PC-3 (cell line): ENCODE data around the gene KRT82. TPM values are rescaled to one million over a fixed set of nuclear protein-coding genes. Genes with fewer than 3 reads are reported as not detected.
A peak's percentile ranks its signal among the peaks of the same experiment; 100 is the strongest.
"Not testable (repeated sequence)": the region's sequence is repeated elsewhere in the genome, so short reads cannot be mapped to it uniquely, and the experiment has no call there.

Source experiments
- ATAC-seq: fragments of 200-7000 bp; cut with Tn5 transposase; 2 replicates; pipeline ENCODE4 v1.9.1; 2020; ENCODE audit warnings: mild to moderate bottlenecking, moderate library complexity
- BruUV-seq: library from RNA; stranded (reverse); fragments of 400-500 nt; replicated peaks from 2 replicates; lab custom pipeline; 2021; lab: Mats Ljungman, UMichigan
- CTCF ChIA-PET: fragments of 300-600 bp; sonication (Branson Sonifier 250); formaldehyde crosslinking; loops from one replicate; lab custom pipeline; 2022; ENCODE audit warnings: antibody characterized with exemption; lab: Charles Lee
- POLR2A ChIA-PET: fragments of 300-600 bp; sonication (Branson Sonifier 250); formaldehyde crosslinking; loops from one replicate; lab custom pipeline; 2022; ENCODE audit warnings: antibody characterized with exemption; ENCODE audit not compliant: unreplicated experiment; lab: Charles Lee
- DNase-seq: peaks from one replicate; pipeline ENCODE4 v3.0.0-alpha.2; 2015
- H2AFZ ChIP-seq: fragments of 300-600 bp; sonication (generic); 2 replicates; pipeline ENCODE4 v1.6.0; 2016; ENCODE audit warnings: antibody characterized with exemption, low read length
- H3F3A ChIP-seq: fragments of 300-600 bp; sonication (generic); one replicate; pipeline ENCODE4 v1.6.0; 2017; ENCODE audit warnings: antibody characterized with exemption, low read length, control low read depth, mild to moderate bottlenecking; ENCODE audit not compliant: unreplicated experiment
- H3K27ac ChIP-seq: fragments of 300-600 bp; sonication (generic); 2 replicates; pipeline ENCODE4 v1.5.1; 2016; ENCODE audit warnings: mild to moderate bottlenecking, low read length
- H3K27me3 ChIP-seq: fragments of 300-600 bp; sonication (generic); 2 replicates; pipeline ENCODE4 v1.6.1; 2016; ENCODE audit warnings: low read length, mixed read lengths
- H3K36me3 ChIP-seq: fragments of 300-600 bp; sonication (generic); 2 replicates; pipeline ENCODE4 v1.6.1; 2016; ENCODE audit warnings: low read depth, mixed run types, low read length, mixed read lengths
- H3K4me1 ChIP-seq: fragments of 300-600 bp; sonication (generic); 2 replicates; pipeline ENCODE4 v1.5.1; 2016; ENCODE audit warnings: low read length; ENCODE audit not compliant: insufficient read depth
- H3K4me2 ChIP-seq: fragments of 300-600 bp; sonication (generic); 2 replicates; pipeline ENCODE4 v1.6.0; 2016; ENCODE audit warnings: low read length
- H3K4me3 ChIP-seq: fragments of 300-600 bp; sonication (generic); 2 replicates; pipeline ENCODE4 v1.5.1; 2016; ENCODE audit warnings: mild to moderate bottlenecking, low read length, mixed read lengths
- H3K79me2 ChIP-seq: fragments of 300-600 bp; sonication (generic); 2 replicates; pipeline ENCODE4 v1.6.1; 2017; ENCODE audit warnings: low read length, mixed read lengths
- H3K9ac ChIP-seq: fragments of 300-600 bp; sonication (generic); 2 replicates; pipeline ENCODE4 v1.6.0; 2016; ENCODE audit warnings: mild to moderate bottlenecking, low read length
- H3K9me2 ChIP-seq: fragments of 300-600 bp; sonication (generic); replicated peaks from 2 replicates; pipeline ENCODE4 v1.6.1; 2016; ENCODE audit warnings: mixed run types, low read length, mixed read lengths
- H3K9me3 ChIP-seq: fragments of 300-600 bp; sonication (generic); 2 replicates; pipeline ENCODE4 v1.6.1; 2016; ENCODE audit warnings: low read length, mixed read lengths
- H4K20me1 ChIP-seq: fragments of 300-600 bp; sonication (generic); 2 replicates; pipeline ENCODE4 v1.6.1; 2016; ENCODE audit warnings: low read length, mixed read lengths
- EZH2 ChIP-seq: fragments of 300-600 bp; sonication (generic); IDR thresholded peaks from one replicate; pipeline ENCODE4 v1.6.1; 2017; ENCODE audit warnings: antibody characterized with exemption, mild to moderate bottlenecking, low read length; ENCODE audit not compliant: unreplicated experiment
- EZH2phosphoT487 ChIP-seq: fragments of 300-600 bp; sonication (generic); IDR thresholded peaks from 2 replicates; pipeline ENCODE4 v1.6.1; 2018; ENCODE audit warnings: mild to moderate bottlenecking, antibody characterized with exemption, low read length, borderline replicate concordance
- intact Hi-C: fragments of 100-400 bp; cut with micrococcal nuclease; formaldehyde crosslinking; loops from 2 replicates; pipeline ENCODE4 v1.9.0; 2023
- total RNA-seq: library from RNA; depleted of rRNA; stranded (reverse); fragments of >200 nt; gene quantifications from 2 replicates; pipeline ENCODE4 v1.2.3, GENCODE V29; 2014
- TF ChIP-seq, protein P1 (sequence below): fragments of 300-600 bp; sonication (generic); conservative IDR thresholded peaks from 2 replicates; pipeline ENCODE4 v1.5.1; 2017; ENCODE audit warnings: antibody characterized with exemption, low read depth, mild to moderate bottlenecking, low read length

Gene KRT82
- total RNA-seq, 1 experiment from 2014 or later: 0.29 TPM

DNA sequence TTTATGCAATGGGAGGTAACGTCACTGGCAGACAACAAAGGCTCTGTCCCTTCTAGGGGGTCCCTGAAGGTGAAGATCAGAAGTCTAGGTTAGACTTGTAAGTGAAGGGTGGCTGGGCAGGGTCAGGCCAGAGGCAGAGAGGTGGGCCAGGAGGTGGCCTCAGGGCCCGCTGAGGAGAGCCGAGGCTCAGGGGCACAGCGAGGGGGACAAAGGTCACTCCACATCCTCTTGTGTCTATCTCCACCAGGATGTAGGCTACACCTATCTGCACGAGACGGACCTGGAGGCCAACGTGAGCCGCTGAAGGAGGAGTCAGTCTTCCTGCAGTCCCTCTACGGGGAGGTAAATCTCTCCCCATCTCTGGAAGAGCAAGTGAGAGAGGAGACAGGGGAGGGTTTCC is 59.1 kb downstream of the KRT82 start:
- ChIA-PET POLR2A (no interaction called here), CTCF (no interaction called here)
- intact Hi-C loops: no loop called here
- no peaks in the 10 kb centered on the region for H3K9me2 ChIP-seq
- H3K79me2 ChIP-seq: no peaks in the 10 kb centered on the region
- H3K4me2 ChIP-seq: no peak overlapping the region
- no peak overlapping the region for H3K27ac ChIP-seq
- no TSS peak for BruUV-seq
- H3K9ac ChIP-seq: no peak overlapping the region
- DNase-seq (no peak), ATAC-seq (no peak)
- TF ChIP-seq EZH2: no peak
- TF ChIP-seq, protein P1, sequence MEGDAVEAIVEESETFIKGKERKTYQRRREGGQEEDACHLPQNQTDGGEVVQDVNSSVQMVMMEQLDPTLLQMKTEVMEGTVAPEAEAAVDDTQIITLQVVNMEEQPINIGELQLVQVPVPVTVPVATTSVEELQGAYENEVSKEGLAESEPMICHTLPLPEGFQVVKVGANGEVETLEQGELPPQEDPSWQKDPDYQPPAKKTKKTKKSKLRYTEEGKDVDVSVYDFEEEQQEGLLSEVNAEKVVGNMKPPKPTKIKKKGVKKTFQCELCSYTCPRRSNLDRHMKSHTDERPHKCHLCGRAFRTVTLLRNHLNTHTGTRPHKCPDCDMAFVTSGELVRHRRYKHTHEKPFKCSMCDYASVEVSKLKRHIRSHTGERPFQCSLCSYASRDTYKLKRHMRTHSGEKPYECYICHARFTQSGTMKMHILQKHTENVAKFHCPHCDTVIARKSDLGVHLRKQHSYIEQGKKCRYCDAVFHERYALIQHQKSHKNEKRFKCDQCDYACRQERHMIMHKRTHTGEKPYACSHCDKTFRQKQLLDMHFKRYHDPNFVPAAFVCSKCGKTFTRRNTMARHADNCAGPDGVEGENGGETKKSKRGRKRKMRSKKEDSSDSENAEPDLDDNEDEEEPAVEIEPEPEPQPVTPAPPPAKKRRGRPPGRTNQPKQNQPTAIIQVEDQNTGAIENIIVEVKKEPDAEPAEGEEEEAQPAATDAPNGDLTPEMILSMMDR: no peak
- no peak for TF ChIP-seq EZH2phosphoT487
- no peaks in the 10 kb centered on the region for H3K36me3 ChIP-seq
- H3K9me3 ChIP-seq: no peaks in the 10 kb centered on the region
- no peaks in the 10 kb centered on the region for H3K27me3 ChIP-seq
- H3K4me3 ChIP-seq: no peak overlapping the region
- H3F3A ChIP-seq: no peaks in the 10 kb centered on the region
- H4K20me1 ChIP-seq: no peaks in the 10 kb centered on the region
- H2AFZ ChIP-seq: no peak overlapping the region
- H3K4me1 ChIP-seq: peaks cover 35% of the 10 kb centered on the region

DNA sequence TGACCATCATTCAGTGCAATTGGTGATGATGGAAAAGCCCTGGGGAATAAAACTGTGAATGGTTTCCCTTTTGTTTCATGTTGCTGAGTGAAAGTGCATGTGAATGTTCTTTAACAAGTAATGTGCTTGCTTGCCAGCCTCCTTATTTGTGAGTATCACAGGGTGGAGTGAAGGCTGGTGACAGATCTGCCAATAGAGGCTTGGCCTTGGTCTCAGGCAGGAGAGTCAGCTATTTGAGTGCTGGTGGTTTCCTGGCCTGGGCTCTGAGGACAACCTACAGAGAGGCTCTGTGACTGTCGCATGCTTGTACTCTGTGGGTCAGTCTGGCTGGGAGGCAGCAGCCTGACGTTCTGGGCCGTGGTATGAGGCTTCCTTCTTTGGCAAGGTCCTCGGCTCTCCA is 59.5 kb downstream of the KRT82 start:
- H3F3A ChIP-seq: no peaks in the 10 kb centered on the region
- POLR2A ChIA-PET: interaction anchor here (0.7 kb wide), 1 partner anchor 591 kb away, joined by 4 read pairs; no protein-coding TSS in a partner anchor
- TF ChIP-seq, protein P1: no peak
- no peak for TF ChIP-seq EZH2
- TF ChIP-seq EZH2phosphoT487: no peak
- ATAC-seq (no peak; the same call in 1 of the 2 replicates), DNase-seq (no peak)
- no peaks in the 10 kb centered on the region for H3K36me3 ChIP-seq
- CTCF ChIA-PET: interaction anchor here (0.6 to 1.5 kb wide), 2 partner anchors 19 to 524 kb away, joined by 3 to 8 read pairs; no protein-coding TSS in a partner anchor
- H4K20me1 ChIP-seq: no peaks in the 10 kb centered on the region
- no peaks in the 10 kb centered on the region for H3K9me3 ChIP-seq
- BruUV-seq: no TSS peak
- no peak overlapping the region for H3K4me3 ChIP-seq
- no peaks in the 10 kb centered on the region for H3K27me3 ChIP-seq
- no peaks in the 10 kb centered on the region for H3K9me2 ChIP-seq
- no peaks in the 10 kb centered on the region for H3K79me2 ChIP-seq
- H3K4me1 ChIP-seq: peaks cover 35% of the 10 kb centered on the region
- H2AFZ ChIP-seq: no peak overlapping the region
- H3K27ac ChIP-seq: no peak overlapping the region
- intact Hi-C loops: no loop called here
- H3K4me2 ChIP-seq: no peak overlapping the region
- H3K9ac ChIP-seq: no peak overlapping the region

DNA sequence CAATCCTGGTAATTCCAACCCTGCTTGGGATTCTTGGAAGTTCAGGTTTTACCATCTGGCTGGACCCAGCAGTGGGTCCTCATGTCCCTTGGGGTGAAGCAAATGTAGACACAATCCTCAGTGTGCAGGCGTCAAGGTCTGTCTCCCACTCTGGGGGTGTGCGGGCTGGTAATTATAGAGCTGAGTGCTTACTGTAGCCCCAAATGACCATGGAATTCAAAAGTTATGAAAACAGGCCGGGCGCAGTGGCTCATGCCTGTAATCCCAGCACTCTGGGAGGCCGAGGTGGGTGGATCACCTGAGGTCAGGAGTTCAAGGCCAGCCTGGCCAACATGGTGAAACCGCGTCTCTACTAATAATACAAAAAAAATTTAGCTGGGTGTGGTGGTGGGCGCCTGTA is 61.1 kb downstream of the KRT82 start:
- Histone ChIP-seq H3K27ac (peak overlapping the region; percentile 51), H3K4me2 (peak overlapping the region; percentile 67), H3K4me1 (peaks cover 35% of the 10 kb centered on the region)
- H4K20me1 ChIP-seq, intact Hi-C loops, H3K9me2 ChIP-seq, BruUV-seq, H3K4me3 ChIP-seq, H3K9me3 ChIP-seq, H3F3A ChIP-seq, ATAC-seq, H2AFZ ChIP-seq, DNase-seq, H3K27me3 ChIP-seq, H3K9ac ChIP-seq, H3K79me2 ChIP-seq, H3K36me3 ChIP-seq: not testable (repeated sequence)
- POLR2A ChIA-PET: interaction anchor here (0.5 to 0.7 kb wide), 2 partner anchors 312 to 526 kb away, joined by 3 to 5 read pairs; no protein-coding TSS in a partner anchor
- CTCF ChIA-PET: interaction anchor here (1.0 to 1.5 kb wide), 2 partner anchors 18 to 636 kb away, joined by 4 to 8 read pairs; no protein-coding TSS in a partner anchor
